Lower leg skin (tissue), 4 donors: ENCODE measurements around the gene CCDC28B. TPM values are rescaled to one million over a fixed set of nuclear protein-coding genes. Genes with fewer than 3 reads are reported as not detected.

ENCODE experiments used
- DNase-seq, 2 donors: peaks; one replicate each; pipeline ENCODE4 v3.0.0-alpha.2; 2019; ENCODE audit warnings: low spot score in 2 of 2
- H3K4me3 ChIP-seq: fragments of 200-600 bp; sonication (generic); 2 replicates; pipeline ENCODE4 v1.5.1; 2017; ENCODE audit warnings: mild to moderate bottlenecking, low read depth; ENCODE audit not compliant: poor library complexity, severe bottlenecking
- POLR2A ChIP-seq, 2 donors: fragments of 450-650 bp; IDR thresholded peaks; one replicate each; pipeline ENCODE4 v1.6.1; 2016 to 2017; ENCODE audit warnings: antibody characterized with exemption in 2 of 2, mild to moderate bottlenecking in 1 of 2, moderate library complexity in 1 of 2
- WGBS, 2 donors: methylation state at CpG; one replicate each; pipeline ENCODE4 v1.1.5; 2018; 5-methylcytosine and 5-hydroxymethylcytosine counted together
- intact Hi-C: fragments of 100-400 bp; cut with DNase I; formaldehyde crosslinking; loops from one replicate; pipeline ENCODE4 v1.15.0; 2023; ENCODE audit warnings: low total_unique reads
- total RNA-seq, 4 donors: library from RNA; depleted of rRNA; stranded (reverse); fragments of >200 nt; gene quantifications; one replicate each; pipeline ENCODE4 v1.1.0, GENCODE V29; 2016
- TF ChIP-seq, protein P1 (sequence below), 3 donors: fragments of 450-650 bp; IDR thresholded peaks; one replicate each; pipeline ENCODE4 v1.5.1; 2016; ENCODE audit warnings: antibody characterized with exemption in 3 of 3, mild to moderate bottlenecking in 3 of 3, moderate library complexity in 2 of 3

The CCDC28B gene
- total RNA-seq, 4 donors from 2014 or later: 2.0 to 3.6 (median 3.3) TPM

DNA sequence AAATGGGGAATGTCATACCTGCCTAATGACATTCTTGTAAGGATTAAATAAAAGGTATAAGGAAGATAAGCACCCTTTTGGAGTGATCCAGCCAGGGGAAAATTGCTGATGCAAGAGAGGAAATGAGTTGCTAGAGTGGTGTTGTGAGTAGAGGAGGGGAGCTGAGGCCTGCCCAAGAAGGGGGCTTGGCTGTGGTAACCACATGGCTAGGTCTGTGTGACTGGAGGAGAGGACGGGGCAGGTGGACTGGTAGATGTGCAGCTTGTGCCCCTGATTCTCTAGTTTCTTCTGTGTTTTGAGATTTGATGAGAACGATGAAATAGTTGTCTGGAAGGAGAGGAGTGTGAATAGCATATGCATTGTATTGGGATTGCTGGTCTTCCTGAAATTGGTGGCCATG, 14.3 kb upstream of the CCDC28B start:
- no peak for DNase-seq
- TF ChIP-seq POLR2A (IDR thresholded peaks at IDR 0.05): no peak
- TF ChIP-seq, protein P1, sequence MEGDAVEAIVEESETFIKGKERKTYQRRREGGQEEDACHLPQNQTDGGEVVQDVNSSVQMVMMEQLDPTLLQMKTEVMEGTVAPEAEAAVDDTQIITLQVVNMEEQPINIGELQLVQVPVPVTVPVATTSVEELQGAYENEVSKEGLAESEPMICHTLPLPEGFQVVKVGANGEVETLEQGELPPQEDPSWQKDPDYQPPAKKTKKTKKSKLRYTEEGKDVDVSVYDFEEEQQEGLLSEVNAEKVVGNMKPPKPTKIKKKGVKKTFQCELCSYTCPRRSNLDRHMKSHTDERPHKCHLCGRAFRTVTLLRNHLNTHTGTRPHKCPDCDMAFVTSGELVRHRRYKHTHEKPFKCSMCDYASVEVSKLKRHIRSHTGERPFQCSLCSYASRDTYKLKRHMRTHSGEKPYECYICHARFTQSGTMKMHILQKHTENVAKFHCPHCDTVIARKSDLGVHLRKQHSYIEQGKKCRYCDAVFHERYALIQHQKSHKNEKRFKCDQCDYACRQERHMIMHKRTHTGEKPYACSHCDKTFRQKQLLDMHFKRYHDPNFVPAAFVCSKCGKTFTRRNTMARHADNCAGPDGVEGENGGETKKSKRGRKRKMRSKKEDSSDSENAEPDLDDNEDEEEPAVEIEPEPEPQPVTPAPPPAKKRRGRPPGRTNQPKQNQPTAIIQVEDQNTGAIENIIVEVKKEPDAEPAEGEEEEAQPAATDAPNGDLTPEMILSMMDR (IDR thresholded peaks at IDR 0.05): no peak
- H3K4me3 ChIP-seq: no peak overlapping the region
- intact Hi-C loops: no loop called here
- WGBS, 2 donors: 92 to 98% methylated on average over 2 of the region's 2 CpGs

DNA sequence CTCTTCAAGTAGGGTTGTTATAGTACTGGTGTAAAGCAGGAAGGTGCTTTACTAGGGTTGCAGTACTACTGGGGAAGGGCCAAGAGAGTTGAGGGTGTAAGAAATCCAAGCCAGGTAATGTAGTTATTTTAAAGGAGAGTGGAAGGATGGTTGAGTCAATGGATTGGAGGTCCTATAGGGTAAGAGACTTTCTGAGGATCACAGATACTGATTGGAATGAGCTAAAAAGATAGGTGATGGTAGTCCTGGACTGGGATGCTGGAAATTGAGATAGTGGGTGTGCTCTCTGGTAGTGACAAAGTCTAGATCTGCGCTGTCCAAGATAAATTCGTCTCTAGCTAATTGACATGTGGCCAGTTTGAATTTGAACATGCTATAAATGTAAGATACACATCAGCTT, 13.9 kb upstream of the CCDC28B start:
- 81 to 90% methylated on average over 2 of the region's 2 CpGs for WGBS, 2 donors
- intact Hi-C loops: no loop called here
- no peak for DNase-seq
- TF ChIP-seq, protein P1 (IDR thresholded peaks at IDR 0.05): no peak
- no peak for TF ChIP-seq POLR2A (IDR thresholded peaks at IDR 0.05)
- H3K4me3 ChIP-seq: no peak overlapping the region

DNA sequence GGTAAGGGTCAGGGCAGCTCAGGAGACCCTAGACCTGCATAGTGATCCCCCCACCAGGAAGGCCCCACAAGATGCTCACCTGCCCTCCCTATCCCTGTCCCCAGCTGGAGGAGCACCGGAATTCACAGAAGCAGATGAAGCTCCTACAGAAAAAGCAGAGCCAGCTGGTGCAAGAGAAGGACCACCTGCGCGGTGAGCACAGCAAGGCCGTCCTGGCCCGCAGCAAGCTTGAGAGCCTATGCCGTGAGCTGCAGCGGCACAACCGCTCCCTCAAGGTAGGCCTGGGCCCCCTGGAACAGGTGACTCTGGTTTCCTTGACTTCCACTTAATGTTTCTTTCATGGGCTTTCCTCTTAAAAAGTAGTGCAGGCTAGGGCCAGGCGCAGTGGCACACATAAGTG, 12.5 kb upstream of the CCDC28B start:
- intact Hi-C loops: no loop called here
- DNase-seq: no peak
- TF ChIP-seq, protein P1 (IDR thresholded peaks at IDR 0.05): no peak
- TF ChIP-seq POLR2A (IDR thresholded peaks at IDR 0.05): no peak
- 97 to 99% methylated on average over 9 of the region's 9 CpGs for WGBS, 2 donors
- H3K4me3 ChIP-seq: no peak overlapping the region

DNA sequence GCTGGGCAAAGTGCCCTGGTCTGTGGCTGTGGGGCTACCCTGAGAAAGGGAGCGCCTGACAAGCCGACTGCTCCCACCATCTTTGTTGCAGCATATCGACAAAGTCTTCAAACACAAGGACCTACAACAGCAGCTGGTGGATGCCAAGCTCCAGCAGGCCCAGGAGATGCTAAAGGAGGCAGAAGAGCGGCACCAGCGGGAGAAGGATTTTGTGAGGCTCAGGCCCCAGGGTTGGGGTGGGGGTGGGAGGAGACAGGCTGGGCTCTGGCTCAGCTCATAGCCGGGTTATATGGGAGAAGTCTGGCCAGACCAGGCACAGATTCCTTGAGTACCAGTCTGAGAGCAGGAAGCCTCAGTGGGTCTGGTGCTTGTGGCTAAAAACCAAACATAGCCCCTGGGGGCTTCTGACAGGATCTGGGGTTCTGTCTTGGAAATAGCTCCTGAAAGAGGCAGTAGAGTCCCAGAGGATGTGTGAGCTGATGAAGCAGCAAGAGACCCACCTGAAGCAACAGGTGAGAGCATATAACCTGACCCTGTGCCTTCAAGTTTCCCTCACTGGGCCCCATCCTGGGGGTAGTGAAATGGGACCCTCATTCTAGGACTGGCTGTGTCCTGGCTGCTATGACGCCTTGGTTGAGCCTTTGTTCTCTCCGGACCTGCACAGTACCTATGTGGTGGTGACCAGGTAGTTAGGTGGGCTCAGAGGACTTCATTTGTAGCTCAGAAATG, 8.0 kb upstream of the CCDC28B start:
- no peak for DNase-seq
- intact Hi-C loops: no loop called here
- WGBS, 2 donors: 80 to 93% methylated on average over 7 to 8 of the region's 8 CpGs
- no peak overlapping the region for H3K4me3 ChIP-seq
- TF ChIP-seq, protein P1 (IDR thresholded peaks at IDR 0.05): no peak
- no peak for TF ChIP-seq POLR2A (IDR thresholded peaks at IDR 0.05)

DNA sequence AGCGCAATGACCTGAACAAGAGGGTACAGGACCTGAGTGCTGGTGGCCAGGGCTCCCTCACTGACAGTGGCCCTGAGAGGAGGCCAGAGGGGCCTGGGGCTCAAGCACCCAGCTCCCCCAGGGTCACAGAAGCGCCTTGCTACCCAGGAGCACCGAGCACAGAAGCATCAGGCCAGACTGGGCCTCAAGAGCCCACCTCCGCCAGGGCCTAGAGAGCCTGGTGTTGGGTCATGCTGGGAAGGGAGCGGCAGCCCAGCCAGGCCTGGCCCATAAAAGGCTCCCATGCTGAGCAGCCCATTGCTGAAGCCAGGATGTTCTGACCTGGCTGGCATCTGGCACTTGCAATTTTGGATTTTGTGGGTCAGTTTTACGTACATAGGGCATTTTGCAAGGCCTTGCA, 5.4 kb upstream of the CCDC28B start:
- no peak for DNase-seq
- no peak for TF ChIP-seq POLR2A (IDR thresholded peaks at IDR 0.05)
- TF ChIP-seq, protein P1 (IDR thresholded peaks at IDR 0.05): no peak
- 95 to 97% methylated on average over 3 to 6 of the region's 6 CpGs for WGBS, 2 donors
- H3K4me3 ChIP-seq: no peak overlapping the region
- intact Hi-C loops: no loop called here

DNA sequence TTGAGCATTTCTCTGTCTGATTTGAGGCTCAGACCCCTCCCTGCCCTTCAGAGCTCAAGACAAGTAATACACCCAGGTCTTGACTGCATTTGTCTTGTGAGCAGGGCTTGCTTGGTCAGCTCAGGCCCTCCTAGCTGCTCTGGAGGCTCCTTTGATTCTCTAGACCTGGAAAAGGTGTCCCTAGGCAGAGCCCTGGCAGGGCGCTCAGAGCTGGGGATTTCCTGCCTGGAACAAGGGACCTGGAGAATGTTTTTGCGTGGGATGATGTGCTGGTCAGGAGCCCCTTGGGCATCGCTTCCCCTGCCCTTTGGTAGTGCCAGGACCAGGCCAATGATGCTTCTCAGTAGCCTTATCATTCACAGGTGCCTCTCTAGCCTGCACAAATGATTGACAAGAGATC, 4.9 kb upstream of the CCDC28B start:
- no peak overlapping the region for H3K4me3 ChIP-seq
- intact Hi-C loops: no loop called here
- 79 to 83% methylated on average over 2 to 3 of the region's 3 CpGs for WGBS, 2 donors
- DNase-seq: no peak
- TF ChIP-seq, protein P1 (IDR thresholded peaks at IDR 0.05): no peak
- TF ChIP-seq POLR2A (IDR thresholded peaks at IDR 0.05): no peak
